GM19035 (cell line): ENCODE data around the gene TTC16.
"Not testable (repeated sequence)": the region's sequence is repeated elsewhere in the genome, so short reads cannot be mapped to it uniquely, and the experiment has no call there.

Source experiments
- ATAC-seq: cut with Tn5 transposase; IDR thresholded peaks from one replicate; pipeline ENCODE4 v1.9.1; 2021; ENCODE audit not compliant: unreplicated experiment

TTC16 gene

GRCh38 chr9:127738666-127739065 is 22.8 kb downstream of the TTC16 start:
- no peak for ATAC-seq

GRCh38 chr9:127739614-127740330 is 23.9 kb downstream of the TTC16 start:
- no peak for ATAC-seq

DNA sequence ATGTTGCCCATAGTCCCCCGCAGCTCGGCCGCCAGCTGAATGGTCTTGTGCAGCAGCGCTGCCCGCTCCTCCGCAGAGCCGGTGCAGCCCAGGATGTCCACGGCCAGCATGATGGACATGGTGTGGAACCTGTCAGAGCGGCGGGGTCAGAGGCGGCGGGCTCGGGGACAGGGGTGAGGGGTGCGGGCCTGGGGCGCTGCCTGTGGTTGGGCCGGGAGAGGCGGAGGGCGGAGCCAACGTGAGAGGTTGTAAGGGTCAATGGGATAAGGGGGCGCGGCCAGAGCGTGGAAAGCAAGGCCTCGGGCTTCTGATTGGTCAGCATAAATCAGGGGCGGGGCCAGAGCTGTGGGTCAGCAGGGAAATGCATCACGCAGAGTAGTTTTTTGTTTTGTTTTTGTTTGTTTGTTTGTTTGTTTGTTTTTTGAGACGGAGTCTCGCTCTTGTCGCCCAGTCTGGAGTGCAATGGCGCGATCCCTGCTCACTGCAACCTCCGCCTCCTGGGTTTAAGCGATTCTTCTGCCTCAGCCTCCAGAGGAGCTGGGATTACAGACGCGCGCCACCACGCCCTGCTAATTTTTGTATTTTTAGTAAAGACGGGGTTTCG is 26.1 kb downstream of the TTC16 start:
- no peak for ATAC-seq

DNA sequence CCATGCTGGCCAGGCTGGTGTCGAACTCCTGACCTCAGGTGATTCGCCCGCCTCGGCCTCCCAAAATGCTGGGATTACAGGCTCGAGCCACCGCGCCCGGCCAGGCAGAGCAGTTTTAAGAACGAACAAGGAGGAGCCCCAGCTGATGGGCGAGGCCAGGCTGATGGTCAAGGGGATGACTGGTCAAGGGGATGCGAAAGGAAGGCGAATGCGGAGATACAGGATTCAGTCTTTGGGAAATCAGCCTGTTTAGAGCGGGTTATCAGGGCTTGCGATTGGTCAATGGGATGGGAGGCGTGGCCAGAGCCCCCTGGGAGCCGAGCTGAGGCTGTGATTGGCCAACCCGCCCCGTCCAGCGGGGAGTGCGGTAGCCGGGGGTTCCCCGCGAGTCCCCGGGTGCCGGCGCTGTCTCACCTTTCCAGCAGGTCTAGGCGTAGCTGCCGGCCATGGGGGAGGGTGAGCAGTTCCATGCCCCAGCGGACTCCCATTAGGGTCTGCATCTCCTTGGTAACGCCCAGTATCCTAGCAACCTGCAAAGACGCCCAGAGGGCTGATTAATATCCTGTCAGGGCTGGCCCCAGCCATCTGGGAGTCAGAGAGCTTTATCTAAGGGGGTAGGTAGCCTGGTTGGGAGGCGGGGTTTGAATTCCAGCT is 26.7 kb downstream of the TTC16 start:
- ATAC-seq = no peak

- ATAC-seq = no peak
Observed at GRCh38 chr9:127744398-127745110, 28.7 kb downstream of the TTC16 start.

- no peak for ATAC-seq
Observed at GRCh38 chr9:127746959-127747569, 31.2 kb downstream of the TTC16 start.

DNA sequence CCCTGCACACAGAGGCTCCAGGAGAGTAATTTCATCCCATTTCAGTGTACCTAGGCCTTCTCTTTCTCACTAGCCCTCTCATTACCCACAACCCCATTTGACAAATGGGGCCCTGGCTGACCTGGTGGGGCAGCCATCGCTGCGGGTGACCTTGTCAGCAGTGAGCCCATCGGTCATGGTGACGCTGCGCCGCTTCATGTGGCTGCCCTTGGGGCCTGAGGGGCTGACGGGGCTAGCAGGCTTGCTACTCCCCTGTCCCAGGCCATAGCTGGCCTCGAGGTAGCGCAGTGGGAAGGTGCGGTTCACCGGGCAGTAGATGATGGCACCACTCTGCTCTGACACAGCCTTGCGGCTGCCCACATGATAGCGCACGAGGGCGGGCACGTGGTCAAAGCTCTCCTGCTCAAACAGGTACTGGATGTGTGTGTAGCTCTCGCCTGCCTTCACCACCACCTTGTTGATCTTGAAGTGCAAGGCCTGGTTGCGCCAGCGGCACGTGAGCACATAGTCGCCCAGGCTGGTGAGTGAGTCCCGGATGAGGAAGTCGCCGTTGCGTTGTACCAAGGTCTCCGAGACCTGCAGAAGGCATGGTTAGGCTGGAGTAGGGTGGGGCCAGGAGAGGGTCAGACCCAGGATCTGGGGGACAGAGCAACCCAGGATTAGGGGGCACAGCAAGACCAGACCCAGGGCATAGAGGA is 33.4 kb downstream of the TTC16 start:
- no peak for ATAC-seq

GRCh38 chr9:127751269-127752054 is 35.6 kb downstream of the TTC16 start:
- ATAC-seq = no peak

DNA sequence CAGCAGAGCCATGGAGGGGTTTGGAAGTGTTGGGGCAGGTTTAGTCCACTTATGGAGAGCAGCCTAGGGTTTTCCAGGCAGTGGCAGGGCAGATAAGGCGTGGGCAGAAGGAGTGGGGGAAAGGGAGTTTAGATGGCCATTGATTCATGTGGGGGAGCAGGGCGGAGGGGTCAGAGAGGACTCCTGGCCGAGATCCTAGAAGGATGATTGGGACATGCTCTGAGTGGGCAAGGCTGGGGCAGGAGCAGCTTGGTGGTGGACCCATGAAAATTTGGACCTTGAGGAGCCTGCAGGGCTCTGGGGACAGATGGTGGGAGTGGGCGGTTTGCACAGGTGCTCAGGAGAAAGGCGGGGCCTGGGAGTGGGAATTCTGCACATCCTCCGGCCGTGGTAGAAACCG is 37.3 kb downstream of the TTC16 start:
- ATAC-seq = no peak

- no peak for ATAC-seq
Observed at GRCh38 chr9:127753622-127754021, 37.7 kb downstream of the TTC16 start.

DNA sequence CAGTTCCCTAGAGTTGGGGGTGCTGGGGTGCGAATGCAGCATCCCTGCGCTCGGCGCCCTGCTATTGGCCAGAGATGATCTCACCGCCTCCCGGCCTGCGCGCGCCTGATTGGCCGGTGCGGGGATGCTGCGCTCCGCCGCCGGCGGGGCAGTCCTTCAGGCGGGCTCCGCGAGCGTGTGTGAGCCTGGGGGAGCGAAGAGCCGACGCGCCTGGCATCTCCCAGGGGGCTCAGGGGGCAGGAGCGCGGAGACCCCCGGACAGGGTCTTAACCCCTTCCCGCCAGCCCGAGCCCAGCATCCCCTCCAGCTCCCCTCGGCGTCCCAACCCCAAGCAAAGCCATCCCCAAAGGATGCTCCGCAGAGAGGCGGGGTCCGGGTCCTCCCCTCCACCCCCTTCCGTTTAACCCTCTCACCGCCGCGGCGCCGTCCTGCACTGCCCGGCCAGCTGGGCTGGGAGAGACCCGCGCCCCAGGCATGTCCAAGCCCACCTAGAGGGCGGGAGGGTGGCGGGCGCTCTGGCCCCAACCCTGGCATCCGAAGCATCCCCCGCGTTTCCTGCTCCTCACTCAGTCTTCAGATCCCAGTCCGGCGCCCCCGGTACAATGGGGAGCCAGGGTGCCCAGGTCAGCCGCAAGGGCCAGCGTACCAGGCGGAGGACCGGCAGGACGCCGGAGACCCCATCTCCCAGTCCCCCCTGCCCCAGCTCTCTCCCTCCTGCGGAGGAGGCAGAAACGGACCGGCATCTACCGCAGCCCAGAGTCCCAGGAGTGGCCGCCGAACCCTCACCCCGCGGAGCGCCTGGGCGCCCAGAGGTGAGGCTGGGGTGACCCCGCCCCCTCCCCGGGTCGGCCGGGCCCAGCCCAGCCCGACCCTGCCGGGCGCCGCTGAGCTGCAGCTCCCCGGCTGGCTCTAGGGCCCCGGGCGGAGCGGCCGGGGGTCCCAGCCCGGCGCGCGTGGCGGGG is 38.5 kb downstream of the TTC16 start:
- no peak for ATAC-seq

GRCh38 chr9:127755061-127756060 is 39.5 kb downstream of the TTC16 start:
- ATAC-seq = no peak

GRCh38 chr9:127756233-127756632 is 40.4 kb downstream of the TTC16 start:
- ATAC-seq = no peak

DNA sequence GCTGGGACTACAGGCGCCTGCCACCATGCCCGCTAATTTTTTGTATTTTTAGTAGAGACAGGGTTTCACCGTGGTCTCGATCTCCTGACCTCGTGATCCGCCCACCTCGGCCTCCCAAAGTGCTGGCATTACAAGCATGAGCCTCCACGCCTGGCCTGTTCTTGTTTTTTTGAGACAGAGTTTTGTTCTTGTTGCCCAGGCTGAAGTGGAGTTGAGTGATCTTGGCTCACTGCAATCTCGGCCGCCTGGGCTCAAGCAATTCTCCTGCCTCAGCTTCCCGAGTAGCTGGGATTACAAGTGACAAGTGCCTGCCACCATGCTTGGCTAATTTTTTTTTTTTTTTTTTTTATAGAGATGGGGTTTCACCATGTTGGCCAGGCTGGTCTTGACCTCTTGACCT is 40.9 kb downstream of the TTC16 start:
- ATAC-seq = not testable (repeated sequence)

GRCh38 chr9:127758843-127759242 is 43.0 kb downstream of the TTC16 start:
- no peak for ATAC-seq

GRCh38 chr9:127761061-127761460 is 45.2 kb downstream of the TTC16 start:
- no peak for ATAC-seq

GRCh38 chr9:127761491-127761956 is 45.6 kb downstream of the TTC16 start:
- ATAC-seq = no peak
